ENCODE results near the gene FAN1. TPM values are rescaled to one million over a fixed set of nuclear protein-coding genes. Genes with fewer than 3 reads are reported as not detected.
"Not testable (repeated sequence)": the region's sequence is repeated elsewhere in the genome, so short reads cannot be mapped to it uniquely, and the experiment has no call there.

FAN1 gene
- total and polyA plus RNA-seq, 2 donors (not counting 1 experiment from before 2014, with no cell fraction given): 10.6 to 21.3 TPM

- Histone ChIP-seq H4K20me1 (ENCODE audit: control insufficient read depth, insufficient read depth, low read length, poor library complexity, severe bottlenecking) (no peaks in the 10 kb centered on the region), H3K36me3 (replicated peaks in 1 of 2; ENCODE audit: control extremely low read depth in 1 of 2, control insufficient read depth in 1 of 2, extremely low read depth in 1 of 2, insufficient read depth in 2 of 2, low read length in 1 of 2) (no peaks in the 10 kb centered on the region), H3K4me2 (replicated peaks; ENCODE audit: low read depth, low read length, poor library complexity, severe bottlenecking) (no peak overlapping the region), H3K9me3 (ENCODE audit: control extremely low read depth in 1 of 3, control insufficient read depth in 2 of 3, insufficient read depth in 1 of 3, low read length in 2 of 3) (peaks cover 1 to 4% (median 3%) of the 10 kb centered on the region in 3 donors), H3K4me3 (ENCODE audit: control extremely low read depth in 1 of 5, extremely low read depth in 1 of 5, insufficient read depth in 1 of 5, low read depth in 2 of 5, low read length in 4 of 5) (no peak overlapping the region), H3K79me2 (ENCODE audit: control insufficient read depth, insufficient read depth, low read length) (no peaks in the 10 kb centered on the region), H3K27me3 (replicated peaks in 1 of 4; ENCODE audit: control extremely low read depth in 1 of 4, control insufficient read depth in 3 of 4, insufficient read depth in 4 of 4, low read length in 3 of 4) (no peaks in the 10 kb centered on the region), H3K27ac (ENCODE audit: low read length in 2 of 2) (no peak overlapping the region), H3K9ac (ENCODE audit: low read length) (no peak overlapping the region), H3K4me1 (ENCODE audit: control insufficient read depth in 2 of 2, insufficient read depth in 2 of 2, low read length in 2 of 2) (no peaks in the 10 kb centered on the region), H2AFZ (ENCODE audit: insufficient read depth, low read depth, low read length, poor library complexity, severe bottlenecking) (no peak overlapping the region)
- no peaks in the 10 kb centered on the region for H3K4me1 Mint-ChIP-seq
- WGBS (ENCODE audit: insufficient coverage): 88% methylated on average over 22 of the region's 22 CpGs
- intact Hi-C loops (cut with micrococcal nuclease): no loop called here
- H3K9me3 Mint-ChIP-seq (ENCODE audit: insufficient read depth): no peaks in the 10 kb centered on the region
- no peak overlapping the region for H3K27ac Mint-ChIP-seq
- TF ChIP-seq CTCF (IDR thresholded peaks at IDR 0.05): no peak
- TF ChIP-seq EZH2 (IDR thresholded peaks at IDR 0.05; ENCODE audit: borderline replicate concordance, insufficient read depth, low read depth, low read length, poor library complexity, severe bottlenecking): no peak
- CTCF ChIA-PET: no interaction called here
- H3K27me3 Mint-ChIP-seq: no peaks in the 10 kb centered on the region
- POLR2A ChIA-PET: no interaction called here
- ATAC-seq (ENCODE audit: low read depth) (no peak), DNase-seq (no peak)
- H3K4me3 Mint-ChIP-seq: no peak overlapping the region
These were observed 20.8 kb upstream of the FAN1 start for GRCh38 chr15:30882849-30883433.

DNA sequence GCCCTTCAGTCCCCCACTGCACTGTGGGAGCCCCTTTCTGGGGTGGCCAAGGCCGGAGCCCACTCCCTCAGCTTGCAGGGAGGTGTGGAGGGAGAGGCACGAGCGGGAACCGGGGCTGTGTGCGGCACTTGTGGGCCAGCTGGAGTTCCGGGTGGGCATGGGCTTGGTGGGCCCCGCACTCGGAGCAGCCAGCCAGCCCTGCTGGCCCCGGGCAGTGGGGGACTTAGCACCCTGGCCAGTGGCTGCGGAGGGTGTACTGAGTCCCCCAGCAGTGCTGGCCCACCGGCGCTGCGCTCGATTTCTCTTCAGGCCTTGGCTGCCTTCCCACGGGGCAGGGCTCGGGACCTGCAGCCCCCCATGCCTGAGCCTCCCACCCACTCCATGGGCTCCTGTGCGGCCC is 20.0 kb upstream of the FAN1 start:
- H3K4me2 ChIP-seq (replicated peaks; ENCODE audit: low read depth, low read length, poor library complexity, severe bottlenecking); POLR2A ChIA-PET; intact Hi-C loops (cut with micrococcal nuclease); H3K27ac ChIP-seq (ENCODE audit: low read length in 2 of 2); H3K4me1 ChIP-seq (ENCODE audit: control insufficient read depth in 2 of 2, insufficient read depth in 2 of 2, low read length in 2 of 2); DNase-seq; H3K4me1 Mint-ChIP-seq; H3K27me3 Mint-ChIP-seq; H3K36me3 ChIP-seq (replicated peaks in 1 of 2; ENCODE audit: control extremely low read depth in 1 of 2, control insufficient read depth in 1 of 2, extremely low read depth in 1 of 2, insufficient read depth in 2 of 2, low read length in 1 of 2); H3K9ac ChIP-seq (ENCODE audit: low read length); H3K27me3 ChIP-seq (replicated peaks in 1 of 4; ENCODE audit: control extremely low read depth in 1 of 4, control insufficient read depth in 3 of 4, insufficient read depth in 4 of 4, low read length in 3 of 4); ATAC-seq (ENCODE audit: low read depth); CTCF ChIA-PET; H3K4me3 ChIP-seq (ENCODE audit: control extremely low read depth in 1 of 5, extremely low read depth in 1 of 5, insufficient read depth in 1 of 5, low read depth in 2 of 5, low read length in 4 of 5); H3K9me3 Mint-ChIP-seq (ENCODE audit: insufficient read depth); H4K20me1 ChIP-seq (ENCODE audit: control insufficient read depth, insufficient read depth, low read length, poor library complexity, severe bottlenecking); H3K9me3 ChIP-seq (ENCODE audit: control extremely low read depth in 1 of 3, control insufficient read depth in 2 of 3, insufficient read depth in 1 of 3, low read length in 2 of 3); H3K27ac Mint-ChIP-seq; H2AFZ ChIP-seq (ENCODE audit: insufficient read depth, low read depth, low read length, poor library complexity, severe bottlenecking); H3K4me3 Mint-ChIP-seq; H3K79me2 ChIP-seq (ENCODE audit: control insufficient read depth, insufficient read depth, low read length): not testable (repeated sequence)
- 100% methylated on average over 6 of the region's 17 CpGs for WGBS (ENCODE audit: insufficient coverage)

Data from B cell (primary cell).